Fibroblast of skin of right biceps (primary cell): ENCODE results near the gene LINGO3.

Source experiments
- DNase-seq: peaks from one replicate; pipeline ENCODE4 v3.0.0-alpha.2; 2013

The LINGO3 gene

DNA sequence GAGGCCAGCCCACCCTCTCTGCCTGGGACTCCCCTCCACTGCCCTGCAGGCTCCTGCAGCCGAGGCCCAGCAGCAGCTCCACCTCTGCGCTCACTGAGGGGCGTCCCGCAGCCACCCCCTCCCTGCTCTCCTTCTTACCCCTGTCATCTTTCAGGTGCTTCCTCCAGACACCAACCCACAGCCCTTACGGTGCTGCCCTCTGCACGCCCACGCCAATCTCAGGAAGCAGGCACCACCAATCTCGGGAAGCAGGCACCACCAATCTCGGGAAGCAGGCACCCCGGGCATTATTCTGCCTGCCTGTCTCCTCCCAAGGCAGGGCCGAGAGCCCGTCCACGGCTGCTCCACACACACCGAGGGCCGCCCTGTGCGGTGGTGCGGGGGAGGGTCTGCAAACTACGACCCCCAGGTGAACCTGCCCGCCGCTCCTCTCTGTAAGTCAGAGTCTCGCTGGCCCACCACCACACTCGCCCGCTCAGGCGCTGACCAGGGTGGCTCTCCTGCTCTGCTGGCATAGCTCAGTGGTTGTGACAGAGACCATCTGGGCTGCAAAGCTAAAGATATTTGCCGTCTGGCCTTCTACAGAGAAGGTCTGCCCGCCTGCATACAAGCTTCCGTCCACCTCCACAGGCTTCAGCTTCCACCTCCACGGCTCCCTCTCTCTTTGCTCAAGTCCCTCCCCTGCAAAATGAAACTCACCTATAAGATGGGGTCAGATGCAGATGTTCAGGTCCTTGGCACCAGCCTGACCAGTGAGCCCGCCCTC is 17.5 kb upstream of the LINGO3 start:
- DNase-seq = no peak

DNA sequence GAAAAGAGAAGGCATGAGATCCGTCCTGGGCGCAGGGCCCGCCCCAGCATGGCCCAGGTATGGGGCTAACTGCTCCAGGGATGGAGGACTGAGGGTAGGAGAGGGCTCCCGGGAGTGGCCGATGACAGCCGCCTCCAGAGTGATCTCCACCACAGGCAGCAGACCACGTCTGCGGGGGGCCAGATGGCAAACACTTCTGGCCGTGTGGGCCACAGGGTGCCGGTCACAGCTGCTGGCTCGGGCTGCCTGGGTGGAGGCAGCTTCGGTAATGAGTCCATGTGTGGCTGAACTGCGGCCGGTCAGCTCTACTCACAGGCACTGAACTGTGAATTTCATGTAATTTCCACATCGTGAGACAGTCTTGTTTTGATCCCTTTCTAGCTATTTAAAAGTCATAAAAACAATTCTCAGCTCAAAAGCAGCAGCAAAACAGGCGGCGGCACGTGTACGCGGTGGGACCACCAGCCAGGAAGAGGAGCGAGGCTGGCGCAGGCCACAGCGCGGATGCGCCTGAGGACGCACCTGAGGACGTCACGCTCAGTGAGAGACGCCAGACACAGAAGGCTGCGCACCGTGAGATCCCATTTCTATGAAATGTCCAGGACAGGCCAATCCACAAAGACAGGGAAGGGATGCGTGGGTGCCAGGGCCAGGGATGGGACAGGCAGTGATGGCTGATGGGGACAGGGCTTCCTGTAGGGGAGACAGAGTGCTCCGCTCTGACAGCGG is 16.4 kb upstream of the LINGO3 start:
- no peak for DNase-seq

DNA sequence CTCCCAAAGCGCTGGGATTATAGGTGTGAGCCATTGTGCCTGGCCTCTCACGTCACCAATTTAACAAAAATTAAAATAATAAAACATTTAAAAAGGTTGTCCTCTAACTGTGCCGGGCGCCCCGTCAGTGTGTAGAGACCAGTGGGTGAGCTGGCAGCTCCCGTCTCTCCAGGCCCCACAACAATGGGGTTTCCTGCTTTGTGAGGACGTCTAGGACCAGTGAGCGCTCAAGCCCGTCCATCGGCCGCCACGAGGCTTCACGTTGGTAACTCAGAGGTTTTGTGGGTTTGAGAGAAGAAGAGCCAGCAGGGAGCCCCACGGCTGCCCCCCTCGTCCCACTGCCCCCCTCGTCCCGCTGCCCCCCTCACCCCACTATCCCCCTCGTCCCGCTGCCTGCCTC is 15.8 kb upstream of the LINGO3 start:
- DNase-seq = no peak

DNA sequence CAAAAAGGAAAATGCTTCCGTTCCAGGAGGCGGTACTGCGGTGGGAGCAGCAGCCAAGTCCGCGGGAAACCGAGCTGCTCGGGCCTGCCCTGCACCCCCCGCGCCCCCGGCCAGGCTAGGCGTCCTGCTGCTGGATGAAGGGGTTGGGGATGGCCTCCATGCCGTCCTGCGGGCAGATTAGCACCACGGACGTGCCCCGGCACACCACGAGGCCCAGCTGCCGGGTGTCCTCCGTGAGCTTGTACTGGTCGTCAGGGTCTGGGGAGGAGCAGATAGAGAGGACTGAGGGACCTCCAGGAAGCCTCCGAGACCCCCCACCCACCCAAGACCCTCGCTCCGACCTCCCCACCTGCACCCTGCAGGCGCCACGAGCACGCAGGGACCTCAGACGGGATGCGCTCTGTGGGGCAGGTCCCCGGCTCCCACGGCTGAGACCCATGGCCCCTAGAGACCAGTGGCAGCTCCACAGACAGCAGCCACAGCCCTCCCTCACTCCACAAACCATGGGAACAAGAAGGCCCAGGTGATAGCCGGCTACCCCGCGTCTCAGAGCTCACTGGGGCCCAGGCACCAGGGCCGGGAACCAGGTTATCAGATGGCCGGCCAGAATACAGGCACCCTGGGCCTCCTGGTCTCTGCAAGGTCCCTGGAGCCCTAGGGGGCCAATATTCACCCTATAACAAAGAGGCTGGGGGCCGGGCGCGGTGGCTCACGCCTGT is 13.8 kb upstream of the LINGO3 start:
- no peak for DNase-seq

DNA sequence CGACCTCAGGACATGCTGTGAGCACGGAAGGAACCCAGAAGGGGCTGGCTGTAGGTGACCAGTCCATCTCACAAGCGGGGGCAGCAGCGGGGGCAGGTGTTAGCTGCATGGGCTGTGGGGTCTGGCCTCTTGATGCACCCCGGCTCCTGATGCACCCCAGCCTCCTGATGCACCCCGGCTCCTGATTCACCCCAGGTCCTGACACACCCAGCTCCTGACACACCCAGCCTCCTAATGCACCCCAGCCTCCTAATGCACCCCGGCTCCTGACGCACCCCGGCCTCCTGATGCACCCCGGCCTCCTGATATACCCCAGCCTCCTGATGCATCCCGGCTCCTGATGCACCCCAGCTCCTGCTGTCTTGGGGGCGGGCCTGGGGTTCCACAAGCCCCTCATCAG is 13.0 kb upstream of the LINGO3 start:
- DNase-seq = no peak

DNA sequence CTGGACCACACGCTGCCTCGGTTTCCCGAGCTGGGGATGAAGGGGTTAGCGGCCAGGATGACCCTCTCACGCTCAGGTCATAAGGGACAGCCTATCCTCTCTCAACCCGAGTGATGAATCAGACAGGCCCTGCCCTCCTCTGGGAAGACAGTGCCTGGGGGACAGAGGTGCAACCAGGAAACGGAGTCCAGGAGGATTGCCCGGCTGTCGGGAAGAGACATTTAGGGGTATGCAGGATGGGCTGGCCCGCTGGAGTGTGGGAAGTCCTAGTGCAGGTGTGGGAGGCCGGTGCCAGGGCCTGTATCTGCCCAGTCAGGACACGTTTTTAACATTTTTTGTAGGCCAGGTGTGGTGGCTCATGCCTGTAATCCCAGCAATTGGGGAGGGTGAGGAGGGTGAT is 12.1 kb upstream of the LINGO3 start:
- no peak for DNase-seq

DNA sequence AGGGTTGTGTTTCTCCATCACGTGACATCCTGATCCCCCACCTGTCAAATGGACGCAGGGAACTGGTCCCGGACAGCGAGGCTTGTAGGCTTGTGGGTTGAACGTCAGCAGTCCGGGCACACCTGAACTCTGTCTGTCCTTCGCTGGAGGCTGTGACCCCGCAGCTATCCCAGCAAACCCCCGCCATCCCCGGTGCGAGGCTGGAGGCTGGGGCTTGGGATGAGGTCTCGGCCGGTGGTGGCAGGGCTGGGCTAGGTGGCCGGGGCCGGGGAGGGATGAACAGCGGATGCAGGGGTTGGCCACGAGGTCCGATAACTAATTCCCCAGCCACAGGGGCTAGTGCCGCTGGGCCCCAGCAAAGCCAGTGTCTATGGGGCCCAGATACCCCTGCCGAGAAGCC is 11.6 kb upstream of the LINGO3 start:
- DNase-seq = no peak

DNA sequence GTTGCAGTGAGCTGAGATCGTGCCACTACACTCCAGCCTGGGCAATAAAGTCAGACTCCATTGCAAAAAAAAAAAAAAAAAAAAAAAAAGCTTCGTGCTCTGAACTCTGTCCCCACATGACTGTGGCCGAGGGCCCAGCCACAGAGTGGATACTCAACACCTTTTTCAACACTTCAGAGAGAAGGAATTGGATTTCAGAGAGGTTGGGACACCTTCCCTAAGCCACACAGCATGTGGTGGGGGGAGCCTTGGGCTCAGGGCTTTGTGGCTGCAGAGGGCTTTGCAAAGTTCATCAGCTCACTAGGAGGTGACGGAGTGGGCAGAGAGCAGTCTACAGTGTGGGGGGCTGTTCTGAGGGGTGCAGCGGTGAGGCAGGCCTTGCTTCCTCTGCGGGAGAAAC is 11.0 kb upstream of the LINGO3 start:
- DNase-seq = no peak

DNA sequence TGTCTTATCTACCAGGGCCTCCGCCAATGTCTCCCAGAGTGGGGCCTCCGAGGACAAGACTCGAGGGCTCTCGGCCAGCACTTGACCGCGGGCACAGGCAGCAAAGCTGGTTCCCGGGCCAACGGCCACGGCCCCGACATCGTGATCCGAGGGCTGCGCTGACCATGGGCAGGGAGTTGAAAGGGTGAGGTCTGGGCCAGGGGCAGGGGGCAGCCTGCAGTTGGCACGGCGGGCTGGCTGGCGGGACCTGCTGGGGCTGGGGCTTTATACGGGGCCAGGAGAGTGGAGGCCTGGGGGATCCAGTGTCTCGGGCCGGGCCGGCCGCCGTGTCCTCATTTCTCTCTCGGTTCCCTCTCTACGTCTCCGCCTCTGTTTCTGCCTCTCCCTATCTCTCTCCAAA is 9.8 kb upstream of the LINGO3 start:
- no peak for DNase-seq

DNA sequence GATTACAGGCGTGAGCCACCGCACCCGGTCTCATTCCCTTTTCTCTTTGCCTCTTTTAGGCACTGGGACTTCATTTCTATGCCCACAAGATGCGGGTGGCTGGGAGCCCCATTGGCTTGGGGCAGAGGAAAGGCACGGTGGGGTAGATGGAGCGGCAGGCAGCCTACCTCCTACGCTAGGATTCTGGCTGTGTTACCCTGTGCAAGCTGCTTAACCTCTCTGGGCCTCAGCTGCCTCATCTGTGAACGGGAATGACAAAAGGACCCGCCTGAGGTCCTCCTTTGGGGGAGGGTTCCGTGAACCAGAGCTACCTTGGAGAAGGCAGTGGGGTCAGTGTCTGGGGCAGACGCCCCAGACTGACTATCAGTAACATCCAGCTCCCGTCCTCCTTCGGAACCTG is 9.3 kb upstream of the LINGO3 start:
- DNase-seq = no peak

DNA sequence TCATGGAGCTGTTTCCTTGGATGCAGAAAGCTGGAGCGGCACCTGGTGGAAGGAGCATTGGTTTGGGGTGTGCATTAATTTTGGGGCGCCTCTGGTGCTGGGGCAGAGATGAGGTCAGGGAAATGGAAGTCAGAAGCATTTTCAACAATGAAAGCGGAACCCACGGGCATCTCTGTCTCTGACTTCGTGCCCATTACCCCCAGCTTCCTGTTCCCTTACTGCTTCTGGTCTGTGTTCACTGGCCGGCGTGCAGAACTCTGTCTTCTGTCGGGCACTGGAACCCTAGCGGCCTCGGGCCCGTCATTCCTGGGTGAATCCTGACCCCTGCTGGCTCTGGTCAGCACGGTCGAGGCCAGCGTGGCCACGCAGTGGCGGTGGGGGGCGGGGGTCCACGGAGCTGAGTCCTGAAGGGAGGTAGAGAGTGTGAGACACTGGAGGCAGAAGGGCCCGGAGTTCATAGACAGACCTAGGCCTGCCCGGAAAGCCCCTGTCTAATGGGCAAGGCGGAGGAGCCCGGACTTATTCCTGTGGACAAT is 7.9 kb upstream of the LINGO3 start:
- peak; percentile 50 for DNase-seq

DNA sequence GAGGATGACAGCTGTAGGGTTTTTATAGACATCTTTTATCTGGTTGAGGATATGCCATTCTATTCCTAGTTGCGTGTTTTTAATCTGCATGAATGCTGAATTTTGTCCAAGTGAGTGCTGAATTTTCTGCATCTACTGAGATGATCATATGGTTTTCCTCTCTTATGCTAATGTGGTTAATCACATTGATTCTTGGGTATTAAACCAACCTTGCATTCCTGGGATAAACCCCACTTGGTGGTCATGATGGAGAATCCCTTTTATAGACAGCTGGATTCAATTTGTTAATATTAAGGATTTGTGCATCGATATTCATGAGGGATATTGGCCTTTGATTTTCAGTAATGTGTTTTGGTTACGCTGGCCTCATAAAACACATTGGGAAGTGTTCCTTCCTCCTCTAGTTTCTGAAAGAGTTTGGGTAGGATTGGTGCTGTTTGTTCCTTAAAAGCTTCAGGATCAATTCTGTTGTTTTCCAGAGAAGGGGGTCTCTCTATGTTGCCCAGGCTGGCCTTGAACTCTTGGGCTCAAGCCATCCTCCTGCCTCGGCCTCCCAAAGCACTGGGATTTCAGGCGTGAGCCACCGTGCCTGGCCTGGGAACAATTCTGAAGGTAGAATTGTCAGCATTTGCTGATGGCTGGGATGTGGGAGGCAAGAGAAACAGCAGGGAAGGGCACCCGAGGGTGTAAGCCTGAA is 7.3 kb upstream of the LINGO3 start:
- no peak for DNase-seq

DNA sequence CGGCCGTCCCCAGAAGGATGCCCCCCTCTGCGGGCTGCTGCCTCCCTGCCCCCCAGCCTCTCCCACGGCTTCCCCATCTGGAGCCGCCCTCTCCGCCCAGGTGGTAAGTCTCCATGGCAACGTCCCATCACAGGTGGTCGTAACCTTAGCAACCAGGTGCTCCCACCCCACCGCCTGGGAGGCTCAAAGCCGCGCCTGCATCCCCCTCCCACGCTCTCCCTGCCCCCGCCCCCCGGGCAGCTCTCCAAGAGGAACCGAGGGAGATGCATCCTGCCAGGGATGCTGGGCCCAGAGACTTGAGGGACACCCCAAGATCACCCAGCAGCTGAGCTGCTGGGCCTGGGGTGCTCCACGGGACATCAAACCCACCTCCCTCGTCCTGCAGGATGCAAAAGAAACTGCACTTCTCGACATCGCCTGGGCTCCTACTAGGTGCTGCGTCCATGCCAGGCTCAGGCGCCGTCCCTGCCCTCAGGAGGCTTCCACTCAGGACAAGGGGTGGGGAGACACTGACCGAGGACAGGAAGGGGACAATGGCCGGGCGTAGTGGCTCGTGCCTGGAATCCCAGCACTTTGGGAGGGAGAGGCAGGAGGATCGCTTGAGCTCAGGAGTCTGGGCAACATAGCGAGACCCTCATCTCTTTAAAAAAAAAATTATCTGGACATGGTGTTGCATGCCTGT is 5.0 kb upstream of the LINGO3 start:
- no peak for DNase-seq

DNA sequence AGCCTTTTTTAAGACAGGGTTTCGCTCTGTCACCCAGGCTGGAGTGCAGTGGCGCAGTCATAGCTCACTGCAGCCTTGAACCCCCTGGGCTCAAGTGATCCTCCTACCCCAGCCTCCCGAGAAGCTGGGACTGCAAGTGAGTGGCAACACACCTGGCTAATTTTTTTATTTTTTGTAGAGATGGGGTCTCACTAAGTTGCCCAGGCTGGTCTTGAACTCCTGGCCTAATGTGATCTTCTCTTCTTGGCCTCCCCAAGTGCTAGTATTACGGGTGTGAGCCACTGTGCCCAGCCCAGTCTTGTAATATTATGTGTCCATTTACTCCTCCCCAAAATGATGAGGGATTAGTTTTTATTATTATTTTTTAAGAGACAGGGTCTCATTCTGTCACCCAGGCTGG is 3.1 kb upstream of the LINGO3 start:
- DNase-seq = no peak

DNA sequence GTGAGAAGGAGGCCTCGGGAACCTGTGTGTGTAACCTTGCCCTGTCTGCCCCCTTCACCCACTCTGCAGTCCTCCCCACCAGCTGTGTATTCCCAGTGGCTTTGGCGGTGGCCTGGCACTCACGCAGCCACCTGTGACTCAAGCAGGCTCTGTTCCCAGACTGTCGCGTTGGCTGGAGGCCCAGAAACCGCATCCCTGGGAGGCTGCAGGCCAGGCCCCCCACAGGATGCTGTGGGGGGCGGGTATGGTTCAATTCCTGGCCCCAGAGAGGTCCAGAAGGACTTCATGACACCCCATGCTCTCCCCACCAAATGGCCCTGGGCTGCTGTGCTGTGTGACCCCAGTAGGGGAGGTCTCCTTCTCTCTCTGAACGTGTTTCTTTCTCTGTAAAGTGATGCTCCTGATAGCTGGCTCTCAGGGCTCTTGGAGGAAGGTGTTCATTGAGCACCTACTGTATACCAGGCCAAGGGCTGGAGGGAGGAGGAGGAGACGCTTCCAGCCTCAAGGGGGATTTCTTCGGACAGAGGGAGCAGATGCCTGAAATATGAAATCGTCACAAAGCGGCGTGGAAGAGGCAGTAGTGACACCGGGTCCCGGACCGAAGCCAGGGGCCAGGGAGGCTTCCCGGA is 1.9 kb upstream of the LINGO3 start:
- DNase-seq = peak; percentile 69

DNA sequence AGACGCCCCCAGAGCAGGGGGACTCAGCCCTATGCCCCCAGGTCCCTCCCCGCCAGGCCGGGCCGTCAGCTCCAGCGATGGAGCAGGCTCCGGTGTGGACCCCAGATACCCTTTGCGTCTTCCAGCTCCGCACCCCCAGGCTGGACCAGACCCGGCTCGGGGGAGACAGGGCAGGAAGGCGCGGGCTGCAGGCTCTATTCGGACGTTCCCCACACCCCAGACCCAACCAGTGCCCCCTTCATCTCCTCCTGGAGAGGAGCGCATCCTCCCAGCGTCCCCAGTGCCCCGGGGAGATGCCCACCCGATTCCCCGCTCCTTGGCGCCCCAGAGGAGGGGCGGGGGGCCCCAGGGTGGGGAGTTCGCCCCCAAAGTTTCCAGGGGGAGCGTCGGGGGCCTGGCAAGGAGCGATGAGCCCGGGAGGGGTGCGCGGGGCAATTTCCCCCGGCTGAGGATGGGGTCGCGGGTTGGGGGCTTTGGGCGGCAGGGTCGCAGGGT is 389 bp downstream of the LINGO3 start:
- DNase-seq = no peak

DNA sequence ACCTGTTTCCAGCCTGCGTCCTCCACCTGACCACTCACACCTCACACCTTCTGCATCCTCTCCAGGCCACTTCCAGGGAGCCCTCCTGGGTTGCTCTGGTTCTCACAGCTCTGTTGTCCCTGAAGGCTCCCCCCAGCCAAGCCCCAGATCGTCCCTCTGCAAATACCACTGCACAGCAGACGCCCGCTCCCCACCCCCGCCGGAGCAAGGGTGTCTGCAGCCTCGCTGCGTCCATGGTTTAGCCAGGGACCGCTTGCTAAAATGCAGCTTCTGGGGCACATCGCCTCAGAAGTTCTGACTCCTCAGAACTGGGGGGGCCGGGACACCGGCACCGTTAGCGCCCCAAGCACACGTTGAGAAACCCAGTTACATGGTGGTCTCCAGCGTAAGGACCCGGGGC is 983 bp downstream of the LINGO3 start:
- no peak for DNase-seq

DNA sequence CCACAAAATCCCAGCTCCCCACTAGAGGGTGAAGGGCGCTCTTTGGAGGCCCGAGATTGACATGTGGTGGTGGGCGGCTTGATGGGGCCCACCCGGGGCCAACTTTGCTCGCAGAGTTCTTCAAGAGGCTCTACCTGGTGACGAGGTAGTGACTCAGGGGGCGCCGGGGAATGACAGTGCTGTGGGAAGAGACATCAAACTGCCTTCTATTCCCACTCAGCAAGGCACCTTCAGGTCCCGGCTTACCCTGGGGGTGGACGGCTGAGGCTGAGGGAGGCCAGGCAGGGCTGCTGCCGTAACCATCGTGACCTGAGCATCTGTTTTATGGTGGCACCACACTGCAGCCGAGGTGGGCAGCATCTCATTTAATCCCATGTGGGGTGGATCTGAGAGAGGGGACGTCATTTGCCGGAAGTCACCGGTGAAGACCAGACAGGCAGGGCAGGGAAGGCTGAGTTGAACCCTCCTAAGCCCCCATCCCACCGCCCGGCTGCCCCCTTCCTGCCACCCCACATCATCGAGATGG is 1.6 kb downstream of the LINGO3 start:
- no peak for DNase-seq

DNA sequence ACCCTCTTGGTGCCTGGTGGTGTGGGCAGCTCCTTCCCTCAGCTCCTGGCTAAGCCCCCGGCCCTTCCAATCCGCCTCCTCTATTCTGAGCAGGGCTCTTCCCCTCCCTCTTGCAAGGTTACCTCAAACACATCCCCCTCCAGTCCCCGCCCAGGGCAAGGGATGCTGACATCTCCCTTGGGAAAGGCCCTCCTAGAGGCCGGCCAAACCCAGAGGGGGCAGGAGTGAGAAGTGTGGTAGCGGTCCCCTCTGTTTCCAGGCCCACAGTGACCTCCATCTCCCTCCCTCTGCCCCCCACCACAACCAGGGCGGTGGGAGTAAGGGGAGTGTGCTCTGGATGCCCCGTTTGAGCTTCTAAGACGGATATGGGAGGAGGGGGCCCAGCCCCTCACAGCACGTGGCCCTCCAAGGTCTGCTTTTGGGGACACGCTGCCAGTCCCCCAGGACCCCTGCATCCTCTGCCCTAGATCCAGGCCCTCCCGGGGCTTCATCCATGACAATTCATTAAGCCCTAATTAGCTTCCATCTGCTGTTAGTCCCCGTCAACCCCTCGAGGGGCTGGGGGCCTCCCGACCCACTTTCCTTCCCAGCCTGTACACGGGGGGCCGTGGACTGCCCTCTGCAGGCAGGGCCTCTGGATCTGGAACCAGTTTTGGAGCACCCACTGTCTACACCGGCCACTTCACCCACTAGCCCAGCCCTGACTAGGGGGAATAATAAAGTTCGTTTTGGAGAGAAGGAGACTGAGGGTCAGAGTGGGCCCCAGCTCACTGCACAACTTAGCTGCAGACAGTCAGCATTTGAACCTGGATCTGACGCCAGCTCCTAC is 2.3 kb downstream of the LINGO3 start:
- DNase-seq = no peak

DNA sequence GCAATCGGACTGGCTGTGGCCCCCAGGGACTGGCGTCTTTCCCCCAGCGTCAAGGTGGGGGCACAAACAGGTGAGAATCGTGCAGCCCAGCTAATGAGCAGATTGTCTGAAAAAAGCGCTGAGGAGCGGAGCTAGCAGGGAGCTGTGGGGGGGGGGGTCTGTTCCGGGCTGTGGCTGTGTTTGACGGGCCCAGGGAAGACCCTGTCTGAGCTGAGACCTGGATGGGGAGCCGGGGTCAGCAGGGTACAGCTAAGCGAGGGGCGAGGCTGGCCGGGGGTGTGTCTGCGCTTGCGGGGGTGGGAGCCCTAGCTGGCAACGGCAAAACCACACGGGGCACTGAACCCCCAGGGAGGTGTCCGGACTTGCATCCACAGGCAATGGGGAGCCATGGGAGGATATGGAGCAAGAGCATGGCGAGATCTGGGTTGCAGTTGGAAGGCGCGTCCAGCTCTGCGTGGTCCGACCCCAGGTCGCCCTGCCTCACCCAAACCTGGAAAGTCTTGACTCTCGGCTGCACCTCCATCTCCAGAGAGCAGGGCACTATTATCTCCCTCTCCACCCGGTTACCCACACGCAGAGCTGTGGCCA is 4.6 kb downstream of the LINGO3 start:
- DNase-seq = no peak
